Choroid plexus epithelial cell (primary cell): Measurements from ENCODE around the gene CSF2RB.

Experiments
- DNase-seq: peaks from one replicate; pipeline ENCODE4 v3.0.0-alpha.2; 2010; ENCODE audit warnings: low read depth
- H3K4me3 ChIP-seq: 2 replicates; pipeline ENCODE4 v1.5.1; 2011; ENCODE audit warnings: low read depth, mild to moderate bottlenecking, control low read depth, low read length, moderate library complexity
- TF ChIP-seq, protein P1 (sequence below): conservative IDR thresholded peaks from 2 replicates; pipeline ENCODE4 v1.5.1; 2011; ENCODE audit warnings: low read depth, mild to moderate bottlenecking, control low read depth, inconsistent platforms, low read length, moderate library complexity

CSF2RB gene

DNA sequence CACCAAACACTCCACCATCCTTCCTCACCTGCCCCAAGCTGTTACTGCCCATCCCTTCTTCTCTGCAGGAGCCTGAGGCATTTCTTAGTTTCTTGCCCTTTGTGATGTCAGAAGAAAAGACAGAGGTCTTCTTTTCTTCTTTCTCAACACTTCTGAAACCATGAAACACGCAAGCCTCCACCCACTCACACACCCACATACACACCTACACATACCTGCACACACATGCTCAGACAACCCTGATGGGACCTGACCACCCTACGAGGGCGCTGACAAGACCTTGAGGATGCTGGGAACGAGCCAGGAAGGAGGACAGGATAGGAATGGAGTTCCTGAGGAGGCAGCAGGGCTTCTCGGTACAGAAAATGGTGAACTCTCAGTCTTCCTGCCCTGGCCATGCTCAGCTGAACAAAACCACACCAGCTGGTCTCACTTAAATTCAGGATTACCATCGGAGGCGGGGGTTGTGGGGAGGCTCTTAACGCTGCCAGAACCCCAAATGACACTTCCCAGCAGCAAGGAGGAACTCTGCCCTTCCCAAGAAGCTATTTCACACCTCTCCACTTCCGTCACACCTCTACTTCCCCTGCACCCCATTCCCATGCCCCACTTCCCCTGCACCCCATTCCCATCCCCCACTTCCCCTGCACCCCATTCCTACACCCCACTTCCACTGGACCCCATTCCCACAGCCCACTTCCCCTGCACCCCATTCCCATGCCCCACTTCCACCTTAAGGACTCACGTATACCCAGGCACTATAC is 41.0 kb downstream of the CSF2RB start:
- TF ChIP-seq, protein P1, sequence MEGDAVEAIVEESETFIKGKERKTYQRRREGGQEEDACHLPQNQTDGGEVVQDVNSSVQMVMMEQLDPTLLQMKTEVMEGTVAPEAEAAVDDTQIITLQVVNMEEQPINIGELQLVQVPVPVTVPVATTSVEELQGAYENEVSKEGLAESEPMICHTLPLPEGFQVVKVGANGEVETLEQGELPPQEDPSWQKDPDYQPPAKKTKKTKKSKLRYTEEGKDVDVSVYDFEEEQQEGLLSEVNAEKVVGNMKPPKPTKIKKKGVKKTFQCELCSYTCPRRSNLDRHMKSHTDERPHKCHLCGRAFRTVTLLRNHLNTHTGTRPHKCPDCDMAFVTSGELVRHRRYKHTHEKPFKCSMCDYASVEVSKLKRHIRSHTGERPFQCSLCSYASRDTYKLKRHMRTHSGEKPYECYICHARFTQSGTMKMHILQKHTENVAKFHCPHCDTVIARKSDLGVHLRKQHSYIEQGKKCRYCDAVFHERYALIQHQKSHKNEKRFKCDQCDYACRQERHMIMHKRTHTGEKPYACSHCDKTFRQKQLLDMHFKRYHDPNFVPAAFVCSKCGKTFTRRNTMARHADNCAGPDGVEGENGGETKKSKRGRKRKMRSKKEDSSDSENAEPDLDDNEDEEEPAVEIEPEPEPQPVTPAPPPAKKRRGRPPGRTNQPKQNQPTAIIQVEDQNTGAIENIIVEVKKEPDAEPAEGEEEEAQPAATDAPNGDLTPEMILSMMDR = no peak
- H3K4me3 ChIP-seq = no peak overlapping the region
- DNase-seq = no peak

DNA sequence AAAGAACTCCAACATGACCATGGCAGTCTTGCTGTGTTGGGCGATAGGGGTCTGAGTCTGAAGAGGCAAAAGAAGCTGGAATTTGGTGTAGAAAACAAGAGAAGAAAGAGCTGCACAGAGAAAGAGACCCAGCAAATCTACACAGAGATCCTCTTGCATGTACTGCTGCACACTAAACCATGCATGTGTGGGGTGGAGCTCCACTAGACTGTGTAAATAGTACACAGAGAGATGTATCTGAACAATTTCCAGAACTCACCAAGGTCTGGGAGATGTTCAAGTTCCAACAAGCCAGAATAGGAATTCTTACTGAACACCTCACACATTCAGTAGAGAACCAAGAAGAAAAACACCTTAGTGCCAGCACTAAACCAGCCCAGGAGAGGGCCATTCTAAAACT is 42.3 kb downstream of the CSF2RB start:
- TF ChIP-seq, protein P1 = no peak
- no peak overlapping the region for H3K4me3 ChIP-seq
- DNase-seq = no peak

DNA sequence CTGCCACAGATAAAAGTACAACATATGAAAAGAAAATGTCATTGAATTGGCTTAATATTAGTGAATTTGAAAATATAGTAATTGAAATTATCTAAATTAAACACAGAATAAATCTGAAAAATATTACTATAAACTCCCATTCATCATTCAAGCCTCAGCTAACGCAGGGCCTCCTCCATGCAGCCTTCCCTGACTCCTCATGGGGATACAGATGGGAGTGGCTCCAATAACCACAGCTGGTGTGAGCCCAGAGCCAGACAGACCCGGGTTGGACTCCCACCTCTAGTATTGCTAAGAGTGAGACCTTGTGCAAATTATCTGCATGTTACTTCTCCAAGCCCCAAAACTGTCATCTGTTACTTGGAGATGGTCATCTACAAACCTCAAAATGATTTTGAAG is 44.9 kb downstream of the CSF2RB start:
- DNase-seq = no peak
- TF ChIP-seq, protein P1 = no peak
- no peak overlapping the region for H3K4me3 ChIP-seq

DNA sequence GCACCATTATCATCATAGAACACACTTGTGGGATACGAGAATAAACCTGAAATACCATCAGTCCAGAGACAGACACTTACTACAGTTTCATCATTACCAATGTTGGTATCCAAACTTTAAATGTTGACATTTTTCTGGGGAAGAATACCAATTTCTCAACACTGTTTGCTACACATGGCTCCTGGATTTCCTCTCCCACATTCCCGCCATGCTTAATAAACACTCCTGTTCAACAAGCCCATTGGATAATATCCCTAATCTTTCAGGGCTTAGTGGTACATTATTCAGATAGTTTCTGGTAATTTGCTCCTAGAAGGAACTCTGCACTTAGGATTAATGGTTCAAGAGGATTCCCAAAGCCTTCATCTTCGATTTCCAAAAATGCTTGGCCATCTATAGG is 48.2 kb downstream of the CSF2RB start:
- no peak overlapping the region for H3K4me3 ChIP-seq
- DNase-seq = no peak
- TF ChIP-seq, protein P1 = no peak

DNA sequence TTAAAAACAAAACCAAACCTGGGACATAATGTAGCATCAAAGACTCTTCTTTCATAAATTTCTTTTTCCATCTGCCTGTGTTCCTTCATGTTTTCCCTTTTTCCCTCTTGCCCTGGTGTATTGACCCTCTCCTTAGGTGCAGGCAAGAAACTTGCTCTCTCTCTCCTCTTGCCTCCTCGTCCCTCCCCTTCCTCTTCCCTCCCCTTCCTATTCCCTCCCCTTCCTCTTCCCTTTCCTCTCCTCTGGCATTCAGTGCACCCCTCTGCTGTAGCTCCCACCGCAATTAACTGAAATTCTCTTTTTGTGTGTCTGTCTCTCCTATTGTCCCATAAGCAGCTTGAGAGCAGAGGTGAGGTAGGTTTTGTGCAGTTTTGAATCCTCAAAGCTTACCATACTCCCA is 49.9 kb downstream of the CSF2RB start:
- no peak overlapping the region for H3K4me3 ChIP-seq
- DNase-seq = no peak
- TF ChIP-seq, protein P1 = no peak

DNA sequence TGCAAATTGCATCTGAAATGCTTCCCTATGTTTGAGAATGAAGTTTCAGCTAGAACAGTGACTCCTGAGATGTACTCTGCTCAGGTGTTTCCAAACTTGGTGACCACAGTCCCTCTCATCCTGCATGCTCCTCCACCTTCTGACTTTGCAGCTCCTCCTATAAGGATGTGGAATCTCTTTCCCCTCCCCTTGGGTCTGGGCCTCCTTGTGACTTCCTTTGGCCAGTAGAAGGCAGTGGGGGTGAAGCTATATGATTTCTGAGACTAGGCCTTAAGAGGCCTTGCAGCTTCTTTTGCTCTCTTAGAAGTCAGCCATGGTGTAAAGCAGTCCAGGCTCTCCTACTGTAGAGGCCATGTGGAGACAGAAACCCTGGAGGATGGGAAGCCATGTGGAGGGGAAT is 50.7 kb downstream of the CSF2RB start:
- TF ChIP-seq, protein P1 = no peak
- H3K4me3 ChIP-seq = no peak overlapping the region
- DNase-seq = no peak

DNA sequence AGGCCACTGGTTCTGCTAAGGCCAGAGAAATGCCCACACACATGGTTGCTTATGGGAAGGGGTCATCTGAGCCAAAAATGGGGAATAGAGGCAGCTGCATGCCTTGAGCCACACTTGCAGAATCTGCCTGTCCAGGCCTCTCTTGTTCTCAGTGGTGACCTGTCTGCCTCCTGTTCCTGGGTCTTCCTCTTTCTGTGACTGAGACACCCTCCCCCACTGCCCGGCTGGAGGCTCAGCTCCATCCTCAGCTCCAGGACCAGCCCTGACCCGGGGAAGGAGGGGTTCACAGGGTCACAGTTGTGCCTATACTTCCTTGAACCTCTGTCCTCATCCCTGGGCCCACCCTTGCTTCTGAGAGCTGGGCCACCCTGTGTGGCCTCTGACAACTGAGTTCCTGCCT is 52.3 kb downstream of the CSF2RB start:
- TF ChIP-seq, protein P1 = no peak
- no peak overlapping the region for H3K4me3 ChIP-seq
- no peak for DNase-seq
